Lung (tissue), 12 donors: Measurements from ENCODE around the gene PKM. TPM values are rescaled to one million over a fixed set of nuclear protein-coding genes. Genes with fewer than 3 reads are reported as not detected.

Experiments
- ATAC-seq: fragments of 200-7000 bp; cut with Tn5 transposase; one replicate; pipeline ENCODE4 v1.9.1; 2020; ENCODE audit warnings: moderate number of reproducible peaks; ENCODE audit not compliant: insufficient read depth, low FRiP score
- DNase-seq, 3 donors: peaks; one replicate each; pipeline ENCODE4 v3.0.0-alpha.2; 2013 to 2017
- H3K27ac ChIP-seq, 2 donors: one replicate each; pipeline ENCODE4 v1.5.1; 2013; ENCODE audit warnings: mild to moderate bottlenecking in 2 of 2, moderate library complexity in 2 of 2, control low read depth in 1 of 2, inconsistent platforms in 1 of 2, low read depth in 1 of 2, low read length in 1 of 2
- H3K27me3 ChIP-seq, 3 donors: one replicate each; pipeline ENCODE4 v1.5.1; 2013; ENCODE audit warnings: low read length in 2 of 3; ENCODE audit not compliant: control insufficient read depth in 3 of 3, insufficient read depth in 3 of 3
- H3K36me3 ChIP-seq, 4 donors: one replicate each; pipeline ENCODE4 v1.5.1; 2013; ENCODE audit warnings: low read length in 4 of 4, mild to moderate bottlenecking in 1 of 4, moderate library complexity in 1 of 4; ENCODE audit not compliant: control insufficient read depth in 4 of 4, insufficient read depth in 4 of 4
- H3K4me1 ChIP-seq, 5 donors: one replicate each; pipeline ENCODE4 v1.5.1; 2013; ENCODE audit warnings: low read length in 5 of 5, mild to moderate bottlenecking in 2 of 5, moderate library complexity in 1 of 5; ENCODE audit not compliant: control insufficient read depth in 5 of 5, insufficient read depth in 5 of 5
- H3K4me3 ChIP-seq: one replicate; pipeline ENCODE4 v1.5.1; 2013; ENCODE audit warnings: mild to moderate bottlenecking, control low read depth, moderate library complexity
- H3K9ac ChIP-seq, 2 donors: one replicate each; pipeline ENCODE4 v1.5.1; 2013; ENCODE audit warnings: low read length in 2 of 2, control low read depth in 1 of 2; ENCODE audit not compliant: insufficient read depth in 1 of 2
- H3K9me3 ChIP-seq, 4 donors: one replicate each; pipeline ENCODE4 v1.5.1; 2013; ENCODE audit warnings: low read length in 3 of 4, mild to moderate bottlenecking in 1 of 4, moderate library complexity in 1 of 4; ENCODE audit not compliant: control insufficient read depth in 4 of 4, insufficient read depth in 3 of 4
- WGBS, 2 donors: extraction: QIAGEN DNeasy Blood & Tissue Kit; methylation state at CpG; one replicate each; pipeline ENCODE4 v1.1.7; 2013; 5-methylcytosine and 5-hydroxymethylcytosine counted together
- polyA plus RNA-seq, 2 donors: library from polyadenylated mRNA; stranded (reverse); fragments of 200-250 nt; gene quantifications; one replicate each; pipeline ENCODE4 v1.2.1, GENCODE V29; 2013
- total RNA-seq, 2 donors: library from RNA; depleted of rRNA in 1 of 2; stranded (reverse); fragments of >200 nt in 1 of 2; gene quantifications; one replicate each; pipeline ENCODE4 v1.2.1, GENCODE V29; 2014 to 2021
- TF ChIP-seq, protein P1 (sequence below): IDR thresholded peaks from 2 replicates; pipeline ENCODE4 v1.5.1; 2012; ENCODE audit warnings: mild to moderate bottlenecking; ENCODE audit errors: control extremely low read depth, extremely low read depth
- donor health status: control.
- donor health status: control.
- donor health status: Bipolar disorder and iron deficiency.
- donor health status: healthy.
- donor health status: DM: yes; HTN: yes; CAD: no.

Gene PKM
- total and polyA plus RNA-seq, 4 donors = 235 to 867 (median 504) TPM

DNA sequence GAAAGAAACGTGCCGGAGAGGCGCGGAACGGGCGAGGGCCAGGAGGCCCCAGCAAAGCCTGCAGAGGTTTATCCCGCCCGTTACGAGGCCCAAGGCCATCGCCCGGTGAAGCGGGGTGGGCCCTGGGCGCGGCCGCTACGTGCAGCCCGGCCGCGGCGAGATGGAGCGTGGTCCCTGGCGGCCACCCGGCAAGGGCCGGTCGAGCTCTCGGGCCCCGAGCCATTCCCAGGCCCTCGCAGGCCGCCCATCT, 1.1 kb downstream of the PKM start:
- Histone ChIP-seq H3K27me3 (no peaks in the 10 kb centered on the region), H3K9ac (peak overlapping the region; percentile 89), H3K4me3 (peak overlapping the region; percentile 82), H3K27ac (peak overlapping the region; percentile 97 to 99), H3K4me1 (peaks cover 12 to 42% (median 21%) of the 10 kb centered on the region in 5 donors), H3K36me3 (no peaks in the 10 kb centered on the region), H3K9me3 (no peaks in the 10 kb centered on the region)
- TF ChIP-seq, protein P1, sequence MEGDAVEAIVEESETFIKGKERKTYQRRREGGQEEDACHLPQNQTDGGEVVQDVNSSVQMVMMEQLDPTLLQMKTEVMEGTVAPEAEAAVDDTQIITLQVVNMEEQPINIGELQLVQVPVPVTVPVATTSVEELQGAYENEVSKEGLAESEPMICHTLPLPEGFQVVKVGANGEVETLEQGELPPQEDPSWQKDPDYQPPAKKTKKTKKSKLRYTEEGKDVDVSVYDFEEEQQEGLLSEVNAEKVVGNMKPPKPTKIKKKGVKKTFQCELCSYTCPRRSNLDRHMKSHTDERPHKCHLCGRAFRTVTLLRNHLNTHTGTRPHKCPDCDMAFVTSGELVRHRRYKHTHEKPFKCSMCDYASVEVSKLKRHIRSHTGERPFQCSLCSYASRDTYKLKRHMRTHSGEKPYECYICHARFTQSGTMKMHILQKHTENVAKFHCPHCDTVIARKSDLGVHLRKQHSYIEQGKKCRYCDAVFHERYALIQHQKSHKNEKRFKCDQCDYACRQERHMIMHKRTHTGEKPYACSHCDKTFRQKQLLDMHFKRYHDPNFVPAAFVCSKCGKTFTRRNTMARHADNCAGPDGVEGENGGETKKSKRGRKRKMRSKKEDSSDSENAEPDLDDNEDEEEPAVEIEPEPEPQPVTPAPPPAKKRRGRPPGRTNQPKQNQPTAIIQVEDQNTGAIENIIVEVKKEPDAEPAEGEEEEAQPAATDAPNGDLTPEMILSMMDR = no peak
- ATAC-seq (no peak), DNase-seq (no peak)
- 0% methylated on average over 13 to 29 of the region's 29 CpGs for WGBS, 2 donors

DNA sequence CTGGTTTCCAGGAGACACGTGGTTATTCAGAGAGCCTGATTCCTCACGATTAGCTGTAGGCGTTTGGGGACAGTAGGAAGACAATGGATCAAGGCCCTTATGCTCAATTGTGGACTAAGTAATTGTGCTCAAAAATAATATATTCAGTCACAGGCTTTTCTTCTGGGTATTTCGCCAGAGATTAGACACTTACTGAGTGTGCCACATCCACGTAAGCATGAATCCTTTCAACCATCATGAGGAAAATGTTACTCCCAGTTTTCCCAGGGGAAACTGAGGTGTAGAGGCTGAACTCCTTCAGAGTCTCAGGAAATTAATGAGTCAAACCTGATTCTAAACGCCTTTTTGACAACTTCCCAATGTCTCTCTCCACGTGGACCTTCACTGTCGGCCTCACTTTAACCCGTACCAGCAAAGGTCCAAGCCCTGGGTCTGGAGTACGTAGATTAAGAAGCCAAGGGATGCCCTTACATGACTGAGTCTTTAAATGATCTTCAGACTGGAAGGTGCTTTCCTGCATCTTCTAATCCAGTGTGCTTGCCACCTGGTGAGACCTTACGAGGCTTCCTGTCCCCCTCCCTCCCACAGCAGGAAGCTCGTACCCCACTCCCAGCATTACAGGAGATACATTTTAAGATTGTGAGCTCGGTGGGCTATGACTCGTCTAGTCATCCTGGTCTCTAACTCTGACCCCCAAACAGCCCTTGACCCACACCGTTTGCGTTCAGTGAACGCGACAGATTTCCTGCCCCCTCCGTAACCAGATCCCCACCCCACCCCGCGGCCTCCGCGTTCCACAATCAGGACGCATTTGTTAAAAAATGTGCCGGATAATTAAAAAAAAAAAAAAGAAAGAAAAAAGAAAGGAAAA, 1.7 kb downstream of the PKM start:
- Histone ChIP-seq H3K9ac (peak overlapping the region; percentile 89), H3K9me3 (no peaks in the 10 kb centered on the region), H3K27ac (peak overlapping the region; percentile 97 to 99), H3K4me1 (peaks cover 12 to 42% (median 21%) of the 10 kb centered on the region in 5 donors), H3K4me3 (peak overlapping the region; percentile 82), H3K27me3 (no peaks in the 10 kb centered on the region), H3K36me3 (peaks cover 0 to 3% (median under 1%) of the 10 kb centered on the region in 4 donors)
- 8 to 12% methylated on average over 25 of the region's 25 CpGs for WGBS, 2 donors
- TF ChIP-seq, protein P1 = no peak
- ATAC-seq (no peak), DNase-seq (peak; percentile 17 to 46 (median 38))

DNA sequence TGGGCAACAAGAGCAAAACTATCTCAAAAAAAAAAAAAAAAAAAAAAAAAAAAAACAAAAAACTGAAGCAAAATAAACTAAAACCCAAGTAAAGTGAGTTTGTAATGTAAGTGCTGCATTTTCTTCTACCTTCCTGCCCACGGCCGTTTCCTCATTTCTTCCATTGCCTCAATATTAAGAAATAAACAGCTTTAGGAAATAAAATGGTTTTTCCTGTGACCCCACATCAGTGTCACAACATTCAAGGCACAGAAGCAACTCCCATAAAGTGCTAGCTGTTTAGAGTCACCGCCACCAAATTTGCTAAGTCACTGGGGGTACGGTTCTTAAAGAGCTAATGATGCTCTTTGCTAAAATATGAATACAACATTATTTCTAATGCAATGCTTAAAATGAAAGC, 3.3 kb downstream of the PKM start:
- Histone ChIP-seq H3K9ac (no peak overlapping the region), H3K9me3 (no peaks in the 10 kb centered on the region), H3K36me3 (peaks cover 0 to 3% (median 1%) of the 10 kb centered on the region in 4 donors), H3K4me1 (peaks cover 12 to 39% (median 21%) of the 10 kb centered on the region in 5 donors), H3K4me3 (no peak overlapping the region), H3K27ac (peak overlapping the region; percentile 43 to 86), H3K27me3 (no peaks in the 10 kb centered on the region)
- TF ChIP-seq, protein P1 = no peak
- no peak for ATAC-seq
- 32 to 63% methylated on average over 4 of the region's 4 CpGs for WGBS, 2 donors
- DNase-seq = no peak
